H1 (cell line): ENCODE results near the gene WDFY4. TPM values are rescaled to one million over a fixed set of nuclear protein-coding genes. Genes with fewer than 3 reads are reported as not detected.

ENCODE experiments used
- CTCF ChIP-seq, 3 experiments: IDR thresholded peaks; 1 replicate in 2 of 3; 2 replicates in 1 of 3; pipeline versions ENCODE4 v1.5.1 to v1.6.1; 2011; ENCODE audit warnings: low read length in 3 of 3, mild to moderate bottlenecking in 3 of 3, inconsistent platforms in 2 of 3, low read depth in 1 of 3, moderate library complexity in 1 of 3; ENCODE audit not compliant: insufficient read depth in 1 of 3; ENCODE audit errors: control extremely low read depth in 1 of 3
- polyA plus RNA-seq, 7 experiments: library from polyadenylated mRNA; depleted of rRNA in 3 of 7; stranded (reverse) in 5 of 7; unstranded in 2 of 7; fragments of >200 nt in 5 of 7; fragments of 200-250 nt in 2 of 7; gene quantifications; 1 replicate in 5 of 7; 2 replicates in 1 of 7; 4 replicates in 1 of 7; pipeline versions ENCODE4 v1.2.1 to v1.2.3, GENCODE V29; 2011 to 2013; ENCODE audit warnings: missing spikeins in 2 of 7, mixed read lengths in 2 of 7
- total RNA-seq: library from RNA; stranded (reverse); fragmentation: NEBNext Ultra II Directional; extraction: Animal tissue kit (Norgen Biotek cat#: 25700); gene quantifications from 2 replicates; pipeline ENCODE4 v1.2.1, GENCODE V29; 2021

The WDFY4 gene
- total and polyA plus RNA-seq, 2 of the 8 experiments (the other 6 are each of a cell fraction or from before 2014, with no cell fraction given): not detected

- TF ChIP-seq CTCF (IDR thresholded peaks at IDR 0.05; ENCODE audit: control extremely low read depth in 1 of 3, insufficient read depth in 1 of 3, low read depth in 1 of 3, low read length in 3 of 3): no peak
These were observed 101.1 kb downstream of the WDFY4 start (continued) for GRCh38 chr10:48785796-48786195.
